Gastroesophageal sphincter (tissue), 3 donors: ENCODE measurements around the gene FBLN1.

Experiments
- POLR2A ChIP-seq, 2 donors: fragments of 450-650 bp; IDR thresholded peaks; one replicate each; pipeline ENCODE4 v1.6.1; 2017; ENCODE audit warnings: antibody characterized with exemption in 2 of 2, mild to moderate bottlenecking in 2 of 2, moderate library complexity in 1 of 2
- POLR2AphosphoS5 ChIP-seq: sonication (generic); formaldehyde crosslinking; IDR thresholded peaks from one replicate; pipeline ENCODE4 v1.6.1; 2017; ENCODE audit warnings: antibody characterized with exemption
- TF ChIP-seq, protein P1 (sequence below), 4 experiments: fragments of 200-600 bp in 2 of 4; fragments of 450-650 bp in 2 of 4; sonication (generic) in 1 of 4; IDR thresholded peaks; one replicate each; pipeline ENCODE4 v1.5.1; 2017 to 2019; ENCODE audit warnings: antibody characterized with exemption in 4 of 4, mild to moderate bottlenecking in 2 of 4, moderate library complexity in 2 of 4

DNA sequence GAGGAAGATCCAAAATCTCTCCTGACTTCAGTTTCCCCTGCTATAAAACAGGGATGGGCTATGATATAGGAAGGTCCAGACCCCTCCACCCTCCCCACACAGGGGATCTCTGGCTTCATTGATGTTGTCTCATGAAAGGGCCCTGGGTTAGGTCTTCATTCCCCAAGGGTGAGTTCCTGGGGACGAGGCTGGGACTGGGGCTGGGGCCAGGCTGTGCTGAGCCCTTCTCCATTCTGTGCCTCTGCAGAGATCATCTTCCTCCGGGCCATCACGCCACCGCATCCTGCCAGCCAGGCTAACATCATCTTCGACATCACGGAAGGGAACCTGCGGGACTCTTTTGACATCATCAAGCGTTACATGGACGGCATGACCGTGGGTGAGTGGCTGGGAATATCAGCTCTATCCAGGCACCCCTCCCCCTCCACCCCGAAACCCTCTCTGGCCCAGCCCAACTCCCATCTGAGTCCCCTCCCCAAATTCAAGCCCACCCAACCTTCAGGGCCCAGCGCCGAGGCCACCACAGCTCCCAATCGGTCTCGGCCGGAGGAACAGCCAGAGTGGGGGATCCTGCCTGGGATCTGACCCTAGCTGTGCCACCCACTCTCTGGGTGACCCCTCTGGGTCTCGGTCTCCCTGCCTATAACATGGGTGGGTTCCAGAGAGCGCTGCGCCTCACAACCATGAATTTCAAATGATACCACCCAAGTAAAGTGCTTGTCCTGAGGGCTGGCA lies 74.2 kb downstream of the FBLN1 start:
- TF ChIP-seq, protein P1, sequence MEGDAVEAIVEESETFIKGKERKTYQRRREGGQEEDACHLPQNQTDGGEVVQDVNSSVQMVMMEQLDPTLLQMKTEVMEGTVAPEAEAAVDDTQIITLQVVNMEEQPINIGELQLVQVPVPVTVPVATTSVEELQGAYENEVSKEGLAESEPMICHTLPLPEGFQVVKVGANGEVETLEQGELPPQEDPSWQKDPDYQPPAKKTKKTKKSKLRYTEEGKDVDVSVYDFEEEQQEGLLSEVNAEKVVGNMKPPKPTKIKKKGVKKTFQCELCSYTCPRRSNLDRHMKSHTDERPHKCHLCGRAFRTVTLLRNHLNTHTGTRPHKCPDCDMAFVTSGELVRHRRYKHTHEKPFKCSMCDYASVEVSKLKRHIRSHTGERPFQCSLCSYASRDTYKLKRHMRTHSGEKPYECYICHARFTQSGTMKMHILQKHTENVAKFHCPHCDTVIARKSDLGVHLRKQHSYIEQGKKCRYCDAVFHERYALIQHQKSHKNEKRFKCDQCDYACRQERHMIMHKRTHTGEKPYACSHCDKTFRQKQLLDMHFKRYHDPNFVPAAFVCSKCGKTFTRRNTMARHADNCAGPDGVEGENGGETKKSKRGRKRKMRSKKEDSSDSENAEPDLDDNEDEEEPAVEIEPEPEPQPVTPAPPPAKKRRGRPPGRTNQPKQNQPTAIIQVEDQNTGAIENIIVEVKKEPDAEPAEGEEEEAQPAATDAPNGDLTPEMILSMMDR (IDR thresholded peaks at IDR 0.05) = no peak
- TF ChIP-seq POLR2A (IDR thresholded peaks at IDR 0.05) = no peak
- no peak for TF ChIP-seq POLR2AphosphoS5
